Keratinocyte (primary cell): Measurements from ENCODE around the gene THRB. TPM values are rescaled to one million over a fixed set of nuclear protein-coding genes. Genes with fewer than 3 reads are reported as not detected.

ENCODE experiments used
- DNase-seq: peaks from one replicate; pipeline ENCODE4 v3.0.0-alpha.2; 2011; ENCODE audit warnings: low read depth, missing footprints, low spot score
- FAIRE-seq: peaks from 2 replicates; lab custom pipeline; 2011; peaks lifted over from hg19 to GRCh38; lab: Jason Lieb, UNC
- H2AFZ ChIP-seq: 2 replicates; pipeline ENCODE4 v1.6.0; 2012; ENCODE audit warnings: low read length, control low read depth, inconsistent platforms; ENCODE audit not compliant: control insufficient read depth
- H3K27ac ChIP-seq: 2 replicates; pipeline ENCODE4 v1.5.1; 2011; ENCODE audit warnings: low read length; ENCODE audit not compliant: control insufficient read depth, insufficient read depth
- H3K27me3 ChIP-seq: 3 replicates; pipeline ENCODE4 v1.6.0; 2011; ENCODE audit warnings: low read length; ENCODE audit not compliant: control insufficient read depth, insufficient read depth; ENCODE audit errors: extremely low read depth
- H3K36me3 ChIP-seq, 2 experiments: 2 replicates in 1 of 2; 3 replicates in 1 of 2; pipeline ENCODE4 v1.5.1; 2011; ENCODE audit warnings: low read length in 2 of 2, mild to moderate bottlenecking in 1 of 2; ENCODE audit not compliant: control insufficient read depth in 2 of 2, insufficient read depth in 2 of 2; ENCODE audit errors: extremely low read depth in 1 of 2
- H3K4me1 ChIP-seq: 3 replicates; pipeline ENCODE4 v1.5.1; 2011; ENCODE audit warnings: low read length; ENCODE audit not compliant: control insufficient read depth, insufficient read depth; ENCODE audit errors: extremely low read depth
- H3K4me2 ChIP-seq: 3 replicates; pipeline ENCODE4 v1.6.0; 2011; ENCODE audit warnings: low read depth, low read length; ENCODE audit not compliant: control insufficient read depth, insufficient read depth; ENCODE audit errors: extremely low read depth
- H3K4me3 ChIP-seq, 3 experiments: fragments of 200-600 bp in 1 of 3; sonication (generic) in 1 of 3; 2 replicates in 2 of 3; 3 replicates in 1 of 3; pipeline ENCODE4 v1.5.1; 2011 to 2016; ENCODE audit warnings: low read length in 3 of 3, mild to moderate bottlenecking in 3 of 3, control low read depth in 2 of 3, inconsistent platforms in 1 of 3, low read depth in 1 of 3, mixed read lengths in 1 of 3, mixed run types in 1 of 3, moderate library complexity in 1 of 3; ENCODE audit not compliant: control insufficient read depth in 2 of 3, insufficient read depth in 2 of 3; ENCODE audit errors: extremely low read depth in 1 of 3
- H3K79me2 ChIP-seq: 2 replicates; pipeline ENCODE4 v1.6.0; 2012; ENCODE audit warnings: low read length; ENCODE audit not compliant: control insufficient read depth, insufficient read depth
- H3K9ac ChIP-seq: 3 replicates; pipeline ENCODE4 v1.6.0; 2011; ENCODE audit warnings: low read length; ENCODE audit not compliant: control insufficient read depth, insufficient read depth; ENCODE audit errors: extremely low read depth
- H3K9me1 ChIP-seq: 3 replicates; pipeline ENCODE4 v1.6.0; 2011; ENCODE audit warnings: low read length; ENCODE audit not compliant: control insufficient read depth, insufficient read depth; ENCODE audit errors: extremely low read depth
- H3K9me3 ChIP-seq: 2 replicates; pipeline ENCODE4 v1.5.1; 2012; ENCODE audit warnings: low read depth, low read length; ENCODE audit not compliant: control insufficient read depth
- H4K20me1 ChIP-seq: 3 replicates; pipeline ENCODE4 v1.6.0; 2011; ENCODE audit warnings: low read length; ENCODE audit not compliant: control insufficient read depth, insufficient read depth; ENCODE audit errors: extremely low read depth
- EZH2 ChIP-seq: IDR thresholded peaks from one replicate; pipeline ENCODE4 v1.6.1; 2012; ENCODE audit warnings: inconsistent platforms, mild to moderate bottlenecking, low read length, moderate library complexity
- dilution Hi-C: fragments of 300-500 bp; cut with MboI; formaldehyde crosslinking; loops from one replicate; pipeline ENCODE4 v1.7.0; 2020; ENCODE audit warnings: low sequenced_read_pairs; ENCODE audit not compliant: extremely low pct_ligation_motif_present
- polyA plus RNA-seq, 5 experiments: library from polyadenylated mRNA; depleted of rRNA in 3 of 5; stranded (reverse) in 3 of 5; stranded (forward) in 1 of 5; unstranded in 1 of 5; fragments of >200 nt; gene quantifications; 1 replicate in 1 of 5; 2 replicates in 3 of 5; 3 replicates in 1 of 5; pipeline versions ENCODE4 v1.2.1 to v1.2.3, GENCODE V29; 2011 to 2012; ENCODE audit warnings: missing spikeins in 2 of 5, low read depth in 1 of 5, low replicate concordance in 1 of 5
- TF ChIP-seq, protein P1 (sequence below), 3 experiments: IDR thresholded peaks in 1 of 3; conservative IDR thresholded peaks in 1 of 3; optimal IDR thresholded peaks in 1 of 3; 2 replicates in 2 of 3; 3 replicates in 1 of 3; pipeline versions ENCODE3 to v1.5.1; 2011; ENCODE audit warnings: low read length in 3 of 3, mild to moderate bottlenecking in 3 of 3, moderate library complexity in 2 of 3, control low read depth in 1 of 3, inconsistent platforms in 1 of 3; ENCODE audit not compliant: insufficient read depth in 2 of 3; ENCODE audit errors: extremely low read depth in 1 of 3

The THRB gene
- polyA plus RNA-seq, 1 donor (not counting 4 experiments of a cell fraction or from before 2014, with no cell fraction given), result 2.6 TPM

GRCh38 chr3:24446032-24446431, 48.6 kb downstream of the THRB start:
- Histone ChIP-seq H3K9me1 (no peaks in the 10 kb centered on the region), H2AFZ (no peak overlapping the region), H3K4me1 (no peaks in the 10 kb centered on the region), H3K4me2 (no peak overlapping the region), H3K9ac (no peak overlapping the region), H3K36me3 (no peaks in the 10 kb centered on the region), H4K20me1 (no peaks in the 10 kb centered on the region), H3K79me2 (no peaks in the 10 kb centered on the region), H3K27me3 (no peaks in the 10 kb centered on the region), H3K27ac (no peak overlapping the region), H3K4me3 (no peak overlapping the region), H3K9me3 (no peaks in the 10 kb centered on the region)
- no peak for TF ChIP-seq EZH2
- TF ChIP-seq, protein P1, sequence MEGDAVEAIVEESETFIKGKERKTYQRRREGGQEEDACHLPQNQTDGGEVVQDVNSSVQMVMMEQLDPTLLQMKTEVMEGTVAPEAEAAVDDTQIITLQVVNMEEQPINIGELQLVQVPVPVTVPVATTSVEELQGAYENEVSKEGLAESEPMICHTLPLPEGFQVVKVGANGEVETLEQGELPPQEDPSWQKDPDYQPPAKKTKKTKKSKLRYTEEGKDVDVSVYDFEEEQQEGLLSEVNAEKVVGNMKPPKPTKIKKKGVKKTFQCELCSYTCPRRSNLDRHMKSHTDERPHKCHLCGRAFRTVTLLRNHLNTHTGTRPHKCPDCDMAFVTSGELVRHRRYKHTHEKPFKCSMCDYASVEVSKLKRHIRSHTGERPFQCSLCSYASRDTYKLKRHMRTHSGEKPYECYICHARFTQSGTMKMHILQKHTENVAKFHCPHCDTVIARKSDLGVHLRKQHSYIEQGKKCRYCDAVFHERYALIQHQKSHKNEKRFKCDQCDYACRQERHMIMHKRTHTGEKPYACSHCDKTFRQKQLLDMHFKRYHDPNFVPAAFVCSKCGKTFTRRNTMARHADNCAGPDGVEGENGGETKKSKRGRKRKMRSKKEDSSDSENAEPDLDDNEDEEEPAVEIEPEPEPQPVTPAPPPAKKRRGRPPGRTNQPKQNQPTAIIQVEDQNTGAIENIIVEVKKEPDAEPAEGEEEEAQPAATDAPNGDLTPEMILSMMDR (optimal IDR thresholded peaks at IDR 0.05 in 1 of 3, IDR thresholded peaks at IDR 0.05 in 1 of 3, conservative IDR thresholded peaks at IDR 0.05 in 1 of 3; ENCODE audit: extremely low read depth in 1 of 3, insufficient read depth in 2 of 3, low read length in 3 of 3), result no peak
- dilution Hi-C loops, result no loop called here
- FAIRE-seq (no peak), DNase-seq (no peak)

- Histone ChIP-seq H4K20me1 (no peaks in the 10 kb centered on the region), H3K27me3 (no peaks in the 10 kb centered on the region), H3K9ac (no peak overlapping the region), H3K27ac (no peak overlapping the region), H3K9me1 (no peaks in the 10 kb centered on the region), H3K4me2 (no peak overlapping the region), H3K4me1 (no peaks in the 10 kb centered on the region), H3K36me3 (no peaks in the 10 kb centered on the region), H3K9me3 (no peaks in the 10 kb centered on the region), H3K4me3 (no peak overlapping the region), H3K79me2 (no peaks in the 10 kb centered on the region), H2AFZ (no peak overlapping the region)
- dilution Hi-C loops, result no loop called here
- FAIRE-seq (no peak), DNase-seq (no peak)
- no peak for TF ChIP-seq EZH2
- TF ChIP-seq, protein P1 (optimal IDR thresholded peaks at IDR 0.05 in 1 of 3, IDR thresholded peaks at IDR 0.05 in 1 of 3, conservative IDR thresholded peaks at IDR 0.05 in 1 of 3; ENCODE audit: extremely low read depth in 1 of 3, insufficient read depth in 2 of 3, low read length in 3 of 3), result no peak
These were observed 51.2 kb downstream of the THRB start for GRCh38 chr3:24443476-24443875.
